Muscle of back (tissue), 11 donors: Measurements from ENCODE around the gene SELENON. TPM values are rescaled to one million over a fixed set of nuclear protein-coding genes. Genes with fewer than 3 reads are reported as not detected.
"Not testable (repeated sequence)": the region's sequence is repeated elsewhere in the genome, so short reads cannot be mapped to it uniquely, and the experiment has no call there.

Experiments used
- DNase-seq, 3 donors: peaks; one replicate each; pipeline versions ENCODE4 v3.0.0 to v3.0.0-alpha.2; 2013
- polyA plus RNA-seq, 10 donors: library from polyadenylated mRNA; unstranded; fragments of 120-200 nt; gene quantifications; one replicate each; pipeline ENCODE4 v1.2.1, GENCODE V29; 2013; ENCODE audit not compliant: insufficient read length in 10 of 10

The SELENON gene
- polyA plus RNA-seq, 10 donors = 47.4 to 74.8 (median 56.5) TPM

- no peak for DNase-seq
Observed at GRCh38 chr1:25825605-25826004, 25.6 kb downstream of the SELENON start.

- no peak for DNase-seq
Observed at GRCh38 chr1:25826571-25826970, 26.6 kb downstream of the SELENON start.

DNA sequence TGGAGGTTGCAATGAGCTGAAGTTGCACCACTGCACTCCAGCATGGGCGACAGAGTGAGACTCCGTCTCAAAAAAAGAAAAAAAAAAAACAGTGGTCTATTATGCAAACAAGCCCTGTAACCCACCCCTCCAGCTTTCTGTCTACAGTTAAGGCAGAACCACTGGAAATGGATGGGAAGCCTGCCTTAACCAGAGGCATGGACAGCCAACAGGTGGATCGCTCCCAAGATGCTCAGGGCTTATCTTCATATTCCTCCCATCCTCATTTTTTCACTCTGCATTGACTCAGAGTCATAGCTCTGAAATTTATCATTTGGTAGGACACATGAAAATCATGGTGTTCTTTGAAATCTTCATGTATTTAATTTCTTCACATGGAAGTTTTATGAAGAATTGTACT, 28.5 kb downstream of the SELENON start:
- DNase-seq = no peak

DNA sequence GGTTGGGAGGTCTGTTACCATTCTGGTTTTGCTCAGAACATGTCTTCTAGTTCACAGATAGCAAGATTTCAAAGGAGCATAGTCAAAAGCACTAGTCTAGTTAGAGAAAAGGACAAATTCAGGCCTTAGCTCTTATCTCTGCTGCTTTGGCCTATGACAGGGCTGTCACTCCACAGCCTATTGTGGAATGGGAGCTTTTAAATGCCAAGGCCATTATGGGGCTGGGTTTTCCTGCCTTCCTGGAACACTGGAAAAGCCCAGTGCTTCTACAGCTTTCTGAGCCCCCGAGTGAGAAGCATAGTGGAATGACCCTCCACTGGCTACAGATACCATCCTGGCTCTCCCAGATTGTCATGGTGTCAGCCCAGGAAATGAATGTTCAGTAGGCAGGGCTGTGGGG, 29.1 kb downstream of the SELENON start:
- DNase-seq = no peak

- no peak for DNase-seq
Observed at GRCh38 chr1:25831569-25832196, 31.7 kb downstream of the SELENON start.

GRCh38 chr1:25832336-25833037, 32.5 kb downstream of the SELENON start:
- no peak for DNase-seq

GRCh38 chr1:25833158-25833557, 33.2 kb downstream of the SELENON start:
- no peak for DNase-seq

- DNase-seq = no peak
Observed at GRCh38 chr1:25834894-25835293, 34.9 kb downstream of the SELENON start.

GRCh38 chr1:25836695-25837094, 36.7 kb downstream of the SELENON start:
- DNase-seq = no peak

GRCh38 chr1:25837262-25837875, 37.4 kb downstream of the SELENON start:
- DNase-seq = no peak

- DNase-seq = not testable (repeated sequence)
Observed at GRCh38 chr1:25839808-25840207, 39.8 kb downstream of the SELENON start.

DNA sequence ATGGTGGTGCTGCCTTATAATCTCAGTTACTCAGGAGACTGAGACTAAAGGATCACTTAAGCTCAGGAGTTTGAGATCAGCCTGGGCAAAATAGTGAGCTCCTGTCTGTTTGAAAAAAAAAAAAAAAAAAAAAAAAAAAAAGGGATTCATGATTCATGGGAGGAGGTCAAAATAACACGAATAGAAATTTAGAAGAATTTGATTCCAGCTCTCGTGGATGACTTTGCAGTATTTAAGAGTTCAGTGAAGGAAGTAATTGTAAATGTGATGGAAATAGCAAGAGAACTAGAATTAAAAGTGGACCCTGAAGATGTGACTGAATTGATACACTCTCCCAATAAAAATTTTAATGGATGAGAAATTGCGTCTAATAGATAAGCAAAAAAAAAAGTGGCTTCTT, 43.5 kb downstream of the SELENON start:
- DNase-seq = no peak

GRCh38 chr1:25844536-25845337, 44.7 kb downstream of the SELENON start:
- no peak for DNase-seq

GRCh38 chr1:25845664-25846063, 45.7 kb downstream of the SELENON start:
- no peak for DNase-seq

DNA sequence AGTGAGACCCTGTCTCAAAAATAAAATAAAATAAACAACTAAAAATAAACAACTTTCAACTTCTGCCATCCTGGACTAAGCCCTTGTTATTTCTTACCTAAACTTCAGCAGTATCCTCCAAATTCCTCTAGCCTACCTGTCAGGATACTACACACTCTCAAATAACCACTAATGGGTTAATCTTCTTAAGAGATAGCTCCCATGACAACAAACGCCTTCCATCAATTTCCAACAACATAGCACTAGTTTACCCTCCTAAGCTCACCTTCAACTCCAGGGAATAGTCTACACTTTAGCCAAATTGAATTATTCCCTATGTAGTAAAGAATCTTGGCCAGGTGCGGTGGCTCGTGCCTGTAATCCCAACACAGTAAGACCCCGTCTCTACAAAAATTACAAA, 47.9 kb downstream of the SELENON start:
- no peak for DNase-seq

GRCh38 chr1:25848531-25848930, 48.5 kb downstream of the SELENON start:
- no peak for DNase-seq

- no peak for DNase-seq
Observed at GRCh38 chr1:25854554-25854953, 54.6 kb downstream of the SELENON start.

DNA sequence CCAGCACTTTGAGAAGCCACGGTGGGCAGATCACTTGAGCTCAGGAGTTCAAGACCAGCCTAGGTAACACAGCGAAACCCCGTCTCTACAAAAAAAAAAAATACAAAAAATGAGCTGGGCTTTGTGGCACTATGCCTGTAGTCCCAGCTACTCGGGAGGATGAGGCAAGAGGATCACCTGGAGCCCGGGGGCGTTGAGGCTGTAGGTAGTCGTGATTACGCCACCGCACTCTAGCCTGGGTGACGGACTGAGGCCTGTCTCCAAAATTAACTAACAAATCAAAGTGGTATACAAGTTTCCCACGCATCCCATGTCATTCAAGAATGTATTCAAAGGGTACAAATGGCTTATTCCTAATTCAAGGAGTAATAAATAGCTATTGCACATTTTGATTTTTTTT, 56.9 kb downstream of the SELENON start:
- DNase-seq = no peak

DNA sequence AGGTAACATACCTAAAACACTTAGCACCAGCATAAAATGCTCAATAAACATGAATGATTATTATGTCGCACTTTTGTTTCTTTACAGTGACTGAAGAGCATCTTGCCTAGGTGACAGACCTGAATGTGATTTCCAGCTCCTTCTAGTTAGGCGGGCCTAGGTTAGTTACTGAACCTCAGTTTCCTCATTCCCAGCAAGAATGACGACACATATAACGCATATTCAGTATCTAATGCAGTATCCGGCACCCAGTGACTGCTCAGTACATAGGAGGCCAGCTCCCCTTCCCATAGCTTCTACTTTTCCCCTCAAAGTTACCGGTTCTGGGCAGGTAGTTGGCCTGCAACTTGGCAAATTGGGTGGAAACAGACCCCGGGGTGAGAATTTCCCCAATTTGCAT, 58.5 kb downstream of the SELENON start:
- DNase-seq = no peak

- DNase-seq = peak; percentile 80 to 95 (median 90)
Observed at GRCh38 chr1:25858906-25859789, 59.2 kb downstream of the SELENON start, which contains the start of gene AUNIP. Gene AUNIP (minus strand): TSS chr1:25859457. CDS start chr1:25859357, 100 bp downstream.
